Testis (tissue), 3 donors: ENCODE data around the gene BAX. TPM values are rescaled to one million over a fixed set of nuclear protein-coding genes. Genes with fewer than 3 reads are reported as not detected.

ENCODE experiments used
- DNase-seq: peaks from one replicate; pipeline ENCODE4 v3.0.0-alpha.2; 2019
- H3K27ac ChIP-seq, 2 donors: fragments of 200-600 bp; sonication (generic); one replicate each; pipeline ENCODE4 v1.5.1; 2019
- H3K27me3 ChIP-seq: fragments of 200-600 bp; sonication (generic); one replicate; pipeline ENCODE4 v1.5.1; 2019
- H3K36me3 ChIP-seq: fragments of 200-600 bp; sonication (generic); one replicate; pipeline ENCODE4 v1.5.1; 2017; ENCODE audit warnings: low read depth; ENCODE audit errors: missing control alignments
- H3K4me1 ChIP-seq: fragments of 200-600 bp; sonication (generic); one replicate; pipeline ENCODE4 v1.5.1; 2019
- H3K4me3 ChIP-seq, 2 donors: fragments of 200-600 bp; sonication (generic); one replicate each; pipeline ENCODE4 v1.5.1; 2017 to 2019
- H3K9me3 ChIP-seq: fragments of 200-600 bp; sonication (generic); one replicate; pipeline ENCODE4 v1.5.1; 2017
- POLR2A ChIP-seq: fragments of 450-650 bp; IDR thresholded peaks from one replicate; pipeline ENCODE4 v1.6.1; 2017; ENCODE audit warnings: antibody characterized with exemption, mild to moderate bottlenecking, moderate library complexity
- WGBS, 2 donors: methylation state at CpG; one replicate each; pipeline ENCODE4 v1.1.5; 2018; 5-methylcytosine and 5-hydroxymethylcytosine counted together
- intact Hi-C: fragments of 100-400 bp; cut with DNase I; formaldehyde crosslinking; loops from one replicate; pipeline ENCODE4 v1.15.1; 2023; ENCODE audit warnings: low total_unique reads
- polyA plus RNA-seq: library from polyadenylated mRNA; stranded (reverse); fragments of 350-450 nt; fragmentation: Illumina TruSeq; extraction: RNeasy Lipid Tissue Mini Kit (QIAGEN cat#74804); gene quantifications from one replicate; pipeline ENCODE4 v1.2.3, GENCODE V29; 2014; ENCODE audit warnings: low read depth, low replicate concordance; ENCODE audit not compliant: insufficient read depth
- total RNA-seq, 2 donors: library from RNA; depleted of rRNA; stranded (reverse); fragments of >200 nt; gene quantifications; one replicate each; pipeline ENCODE4 v1.2.3, GENCODE V29; 2016
- TF ChIP-seq, protein P1 (sequence below), 3 experiments: fragments of 450-650 bp in 2 of 3; fragments of 200-600 bp in 1 of 3; sonication (generic) in 1 of 3; IDR thresholded peaks; one replicate each; pipeline ENCODE4 v1.5.1; 2016 to 2019; ENCODE audit warnings: antibody characterized with exemption in 3 of 3, mild to moderate bottlenecking in 2 of 3, moderate library complexity in 1 of 3

Gene BAX
- total and polyA plus RNA-seq, 3 donors from 2014 or later = 48.7 to 52.1 (median 50.1) TPM

DNA sequence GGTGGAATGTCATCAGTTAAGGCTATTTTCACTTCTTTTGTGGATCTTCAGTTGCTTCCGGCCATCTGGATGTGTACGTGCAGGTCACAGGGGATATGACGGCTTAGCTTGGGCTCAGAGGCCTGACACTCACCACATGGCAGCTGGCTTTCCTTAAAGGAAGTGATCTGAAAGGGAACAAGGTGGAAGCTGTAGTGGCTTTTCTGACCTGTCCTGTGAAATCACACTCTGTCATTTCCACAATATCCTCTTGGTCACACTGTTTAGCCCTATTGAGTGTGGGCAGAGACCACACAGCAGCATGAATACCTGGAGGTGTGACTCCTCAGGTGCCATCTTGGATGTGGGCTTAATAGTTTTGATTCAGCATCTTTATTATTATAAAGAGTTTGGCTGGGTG, 4.5 kb upstream of the BAX start:
- H3K27me3 ChIP-seq = no peaks in the 10 kb centered on the region
- DNase-seq = no peak
- intact Hi-C loops = no loop called here
- H3K4me3 ChIP-seq = no peak overlapping the region
- H3K4me1 ChIP-seq = peaks cover 6% of the 10 kb centered on the region
- no peaks in the 10 kb centered on the region for H3K36me3 ChIP-seq
- 77% methylated on average over 3 of the region's 3 CpGs for WGBS, 2 donors
- H3K9me3 ChIP-seq = no peaks in the 10 kb centered on the region
- H3K27ac ChIP-seq = no peak overlapping the region
- TF ChIP-seq POLR2A = no peak
- TF ChIP-seq, protein P1, sequence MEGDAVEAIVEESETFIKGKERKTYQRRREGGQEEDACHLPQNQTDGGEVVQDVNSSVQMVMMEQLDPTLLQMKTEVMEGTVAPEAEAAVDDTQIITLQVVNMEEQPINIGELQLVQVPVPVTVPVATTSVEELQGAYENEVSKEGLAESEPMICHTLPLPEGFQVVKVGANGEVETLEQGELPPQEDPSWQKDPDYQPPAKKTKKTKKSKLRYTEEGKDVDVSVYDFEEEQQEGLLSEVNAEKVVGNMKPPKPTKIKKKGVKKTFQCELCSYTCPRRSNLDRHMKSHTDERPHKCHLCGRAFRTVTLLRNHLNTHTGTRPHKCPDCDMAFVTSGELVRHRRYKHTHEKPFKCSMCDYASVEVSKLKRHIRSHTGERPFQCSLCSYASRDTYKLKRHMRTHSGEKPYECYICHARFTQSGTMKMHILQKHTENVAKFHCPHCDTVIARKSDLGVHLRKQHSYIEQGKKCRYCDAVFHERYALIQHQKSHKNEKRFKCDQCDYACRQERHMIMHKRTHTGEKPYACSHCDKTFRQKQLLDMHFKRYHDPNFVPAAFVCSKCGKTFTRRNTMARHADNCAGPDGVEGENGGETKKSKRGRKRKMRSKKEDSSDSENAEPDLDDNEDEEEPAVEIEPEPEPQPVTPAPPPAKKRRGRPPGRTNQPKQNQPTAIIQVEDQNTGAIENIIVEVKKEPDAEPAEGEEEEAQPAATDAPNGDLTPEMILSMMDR (IDR thresholded peaks at IDR 0.05) = no peak

DNA sequence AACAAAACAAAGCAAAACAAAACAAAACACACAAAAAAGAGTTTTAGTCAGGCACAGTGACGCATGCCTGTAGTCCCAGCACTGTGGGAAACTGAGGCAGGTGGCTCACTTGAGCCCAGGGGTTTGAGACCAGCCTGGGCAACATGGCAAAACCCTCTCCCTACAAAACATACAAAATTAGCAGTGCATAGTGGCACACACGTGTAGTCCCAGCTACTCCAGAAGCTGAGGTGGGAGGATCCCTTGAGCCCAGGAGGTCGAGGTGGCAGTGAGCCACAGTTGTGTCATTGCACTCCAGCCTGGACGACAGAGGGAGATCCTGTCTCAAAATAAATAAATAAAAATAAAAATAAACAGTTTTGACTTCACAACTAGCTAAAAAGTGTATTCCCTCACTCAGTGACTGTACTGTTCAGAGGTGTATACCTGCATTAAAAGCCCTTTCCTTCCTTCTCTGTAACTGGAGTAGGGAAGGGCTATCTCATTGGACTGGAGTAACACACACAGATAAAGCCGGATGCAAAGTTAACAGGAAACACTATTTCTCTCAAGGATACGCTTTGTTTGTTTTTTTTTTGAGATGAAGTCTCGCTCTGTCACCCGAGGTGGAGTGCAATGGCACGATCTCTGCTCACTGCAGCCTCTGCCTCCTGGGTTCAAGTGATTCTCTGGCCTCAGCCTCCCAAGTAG, 3.7 kb upstream of the BAX start:
- Histone ChIP-seq H3K4me1 (peaks cover 10% of the 10 kb centered on the region), H3K27me3 (no peaks in the 10 kb centered on the region), H3K36me3 (no peaks in the 10 kb centered on the region), H3K27ac (no peak overlapping the region), H3K9me3 (no peaks in the 10 kb centered on the region), H3K4me3 (no peak overlapping the region)
- intact Hi-C loops = no loop called here
- no peak for TF ChIP-seq POLR2A
- TF ChIP-seq, protein P1 (IDR thresholded peaks at IDR 0.05) = no peak
- 51 to 54% methylated on average over 9 of the region's 9 CpGs for WGBS, 2 donors
- DNase-seq = no peak

DNA sequence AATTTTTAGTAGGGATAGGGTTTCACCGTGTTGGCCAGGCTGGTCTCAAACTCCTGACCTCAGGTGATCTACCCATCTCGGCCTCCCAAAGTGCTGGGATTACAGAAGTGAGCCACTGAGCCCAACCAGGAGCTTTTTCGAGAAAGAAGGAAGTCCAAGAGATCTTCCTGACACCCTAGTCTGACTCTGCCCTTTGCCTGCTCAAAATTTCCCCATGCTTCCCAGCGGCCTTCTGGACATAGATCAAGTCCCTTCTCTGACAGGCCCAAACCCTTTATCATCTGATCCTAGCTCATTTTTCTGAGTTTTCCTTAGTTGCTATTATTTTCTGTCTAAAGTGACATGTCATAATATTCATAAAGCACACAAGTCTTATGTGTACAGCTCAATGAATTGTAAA, 1.5 kb upstream of the BAX start:
- Histone ChIP-seq H3K27ac (no peak overlapping the region), H3K27me3 (no peaks in the 10 kb centered on the region), H3K4me1 (peaks cover 10% of the 10 kb centered on the region), H3K36me3 (no peaks in the 10 kb centered on the region), H3K9me3 (no peaks in the 10 kb centered on the region), H3K4me3 (no peak overlapping the region)
- no peak for DNase-seq
- WGBS, 2 donors = 70 to 83% methylated on average over 4 of the region's 4 CpGs
- intact Hi-C loops = no loop called here
- TF ChIP-seq, protein P1 (IDR thresholded peaks at IDR 0.05) = no peak
- no peak for TF ChIP-seq POLR2A

DNA sequence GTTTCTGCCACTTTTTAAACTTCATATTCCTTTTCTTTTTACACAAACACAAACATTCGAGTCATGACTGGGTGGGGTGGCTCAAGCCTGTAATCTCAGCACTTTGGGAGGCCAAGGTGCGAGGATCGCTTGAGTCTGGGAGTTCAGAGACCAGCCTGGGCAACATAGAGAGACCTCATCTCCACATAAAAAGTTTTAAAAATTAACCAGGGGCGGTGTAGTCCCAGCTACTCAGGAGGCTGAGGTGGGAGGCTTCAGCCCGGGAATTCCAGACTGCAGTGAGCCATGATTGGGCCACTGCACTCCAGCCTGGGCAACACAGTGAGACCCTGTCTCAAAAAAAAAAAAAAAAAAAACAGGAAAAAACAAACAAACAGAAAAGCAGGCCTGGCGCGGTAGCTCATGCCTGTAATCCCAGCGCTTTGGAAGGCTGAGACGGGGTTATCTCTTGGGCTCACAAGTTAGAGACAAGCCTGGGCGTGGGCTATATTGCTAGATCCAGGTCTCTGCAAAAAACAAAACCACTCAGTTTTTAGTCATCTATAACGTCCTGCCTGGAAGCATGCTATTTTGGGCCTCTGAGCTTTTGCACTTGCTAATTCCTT, 583 bp upstream of the BAX start:
- TF ChIP-seq POLR2A = no peak
- TF ChIP-seq, protein P1 (IDR thresholded peaks at IDR 0.05) = no peak
- DNase-seq = peak; percentile 37
- Histone ChIP-seq H3K27me3 (no peaks in the 10 kb centered on the region), H3K36me3 (no peaks in the 10 kb centered on the region), H3K9me3 (no peaks in the 10 kb centered on the region), H3K4me1 (peaks cover 10% of the 10 kb centered on the region), H3K27ac (peak overlapping the region; percentile 73 to 83), H3K4me3 (peak overlapping the region; percentile 81 to 82)
- intact Hi-C loops = no loop called here
- WGBS, 2 donors = 33 to 36% methylated on average over 11 of the region's 11 CpGs
